Kidney (tissue), 14 donors: ENCODE data around the gene KSR1. TPM values are rescaled to one million over a fixed set of nuclear protein-coding genes. Genes with fewer than 3 reads are reported as not detected.
A peak's percentile ranks its signal among the peaks of the same experiment; 100 is the strongest.

Experiments used
- DNase-seq, 5 donors: peaks; one replicate each; pipeline ENCODE4 v3.0.0-alpha.2; 2013 to 2020
- FAIRE-seq: peaks from 2 replicates; lab custom pipeline; 2012; peaks lifted over from hg19 to GRCh38; lab: Jason Lieb, UNC
- H3K27ac ChIP-seq, 2 donors: one replicate each; pipeline ENCODE4 v1.7.0; 2013; ENCODE audit warnings: low read depth in 2 of 2, low read length in 2 of 2, inconsistent platforms in 1 of 2
- H3K27me3 ChIP-seq: one replicate; pipeline ENCODE4 v1.7.1; 2013; ENCODE audit warnings: low read length, inconsistent platforms; ENCODE audit not compliant: control insufficient read depth, insufficient read depth
- H3K36me3 ChIP-seq, 3 donors: one replicate each; pipeline versions ENCODE4 v1.7.0 to v1.7.1; 2013; ENCODE audit warnings: low read length in 3 of 3, control low read depth in 1 of 3, inconsistent platforms in 1 of 3; ENCODE audit not compliant: insufficient read depth in 3 of 3, control insufficient read depth in 2 of 3
- H3K4me1 ChIP-seq, 3 donors: one replicate each; pipeline versions ENCODE4 v1.7.0 to v1.7.1; 2013; ENCODE audit warnings: low read length in 3 of 3, inconsistent platforms in 1 of 3, low read depth in 1 of 3; ENCODE audit not compliant: control insufficient read depth in 2 of 3, insufficient read depth in 2 of 3
- H3K4me3 ChIP-seq, 3 donors: one replicate each; pipeline versions ENCODE4 v1.7.0 to v1.8.1; 2013; ENCODE audit warnings: low read length in 3 of 3, control low read depth in 1 of 3, inconsistent platforms in 1 of 3
- H3K9ac ChIP-seq, 3 donors: one replicate each; pipeline versions ENCODE4 v1.7.0 to v1.7.1; 2013; ENCODE audit warnings: low read length in 3 of 3, control low read depth in 1 of 3, inconsistent platforms in 1 of 3
- H3K9me3 ChIP-seq, 3 donors: one replicate each; pipeline versions ENCODE4 v1.7.0 to v1.7.1; 2013; ENCODE audit warnings: low read length in 3 of 3, control low read depth in 1 of 3, inconsistent platforms in 1 of 3; ENCODE audit not compliant: control insufficient read depth in 2 of 3, insufficient read depth in 1 of 3
- intact Hi-C: fragments of 100-400 bp; cut with DNase I; formaldehyde crosslinking; loops from one replicate; pipeline ENCODE4 v1.11.1; 2022
- polyA plus RNA-seq: library from polyadenylated mRNA; stranded (reverse); fragments of 350-450 nt; fragmentation: Illumina TruSeq; extraction: RNeasy Lipid Tissue Mini Kit (QIAGEN cat#74804); gene quantifications from one replicate; pipeline ENCODE4 v1.2.3, GENCODE V29; 2014; ENCODE audit warnings: low read depth, low replicate concordance; ENCODE audit not compliant: insufficient read depth
- total RNA-seq: library from RNA; stranded (reverse); fragmentation: NEBNext Ultra II Directional; extraction: Animal tissue kit (Norgen Biotek cat#: 25700); gene quantifications from one replicate; pipeline ENCODE4 v1.2.1, GENCODE V29; 2021
- TF ChIP-seq, protein P1 (sequence below): IDR thresholded peaks from 3 replicates; pipeline ENCODE4 v1.5.1; 2012; ENCODE audit warnings: mild to moderate bottlenecking, moderate library complexity, borderline replicate concordance; ENCODE audit not compliant: insufficient read depth; ENCODE audit errors: extremely low read depth
- donor health status: control.
- donor health status: control.
- donor health status: control.
- donor health status: control.
- donor health status: control.
- donor health status: DM: yes; HTN: yes; CAD: no.
- donor health status: Normal renal cell carcinoma (clear cell type).

Gene KSR1
- total and polyA plus RNA-seq, 2 donors from 2014 or later: 11.7 to 97.3 TPM

- Histone ChIP-seq H3K27ac (peak overlapping the region; percentile 26 to 28), H3K4me1 (peaks cover 0 to 31% (median 27%) of the 10 kb centered on the region in 3 donors), H3K9me3 (no peaks in the 10 kb centered on the region), H3K36me3 (no peaks in the 10 kb centered on the region), H3K27me3 (no peaks in the 10 kb centered on the region), H3K4me3 (no peak overlapping the region), H3K9ac (no peak overlapping the region)
- TF ChIP-seq, protein P1, sequence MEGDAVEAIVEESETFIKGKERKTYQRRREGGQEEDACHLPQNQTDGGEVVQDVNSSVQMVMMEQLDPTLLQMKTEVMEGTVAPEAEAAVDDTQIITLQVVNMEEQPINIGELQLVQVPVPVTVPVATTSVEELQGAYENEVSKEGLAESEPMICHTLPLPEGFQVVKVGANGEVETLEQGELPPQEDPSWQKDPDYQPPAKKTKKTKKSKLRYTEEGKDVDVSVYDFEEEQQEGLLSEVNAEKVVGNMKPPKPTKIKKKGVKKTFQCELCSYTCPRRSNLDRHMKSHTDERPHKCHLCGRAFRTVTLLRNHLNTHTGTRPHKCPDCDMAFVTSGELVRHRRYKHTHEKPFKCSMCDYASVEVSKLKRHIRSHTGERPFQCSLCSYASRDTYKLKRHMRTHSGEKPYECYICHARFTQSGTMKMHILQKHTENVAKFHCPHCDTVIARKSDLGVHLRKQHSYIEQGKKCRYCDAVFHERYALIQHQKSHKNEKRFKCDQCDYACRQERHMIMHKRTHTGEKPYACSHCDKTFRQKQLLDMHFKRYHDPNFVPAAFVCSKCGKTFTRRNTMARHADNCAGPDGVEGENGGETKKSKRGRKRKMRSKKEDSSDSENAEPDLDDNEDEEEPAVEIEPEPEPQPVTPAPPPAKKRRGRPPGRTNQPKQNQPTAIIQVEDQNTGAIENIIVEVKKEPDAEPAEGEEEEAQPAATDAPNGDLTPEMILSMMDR: no peak
- intact Hi-C loops: no loop called here
- peak in 1 of 5 donors; percentile 7 for DNase-seq
- FAIRE-seq: no peak
Measured at GRCh38 chr17:27566671-27567562, 110.7 kb downstream of the KSR1 start.

DNA sequence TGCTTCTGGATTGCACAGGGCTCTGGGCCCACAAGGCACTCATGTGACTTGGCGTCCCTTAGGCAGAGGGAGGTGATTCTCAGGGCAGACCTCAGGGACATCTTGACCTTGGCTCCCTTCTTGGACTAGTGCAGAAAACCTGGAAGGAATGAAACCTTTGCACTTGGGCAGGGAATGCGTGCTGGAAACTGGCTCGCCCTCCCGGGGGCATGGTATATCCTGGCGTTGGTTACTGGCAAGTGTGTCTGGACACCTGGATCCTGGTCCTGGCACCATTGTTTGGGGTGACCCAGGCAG, 111.3 kb downstream of the KSR1 start:
- Histone ChIP-seq H3K27me3 (no peaks in the 10 kb centered on the region), H3K4me1 (peaks cover 0 to 31% (median 27%) of the 10 kb centered on the region in 3 donors)

DNA sequence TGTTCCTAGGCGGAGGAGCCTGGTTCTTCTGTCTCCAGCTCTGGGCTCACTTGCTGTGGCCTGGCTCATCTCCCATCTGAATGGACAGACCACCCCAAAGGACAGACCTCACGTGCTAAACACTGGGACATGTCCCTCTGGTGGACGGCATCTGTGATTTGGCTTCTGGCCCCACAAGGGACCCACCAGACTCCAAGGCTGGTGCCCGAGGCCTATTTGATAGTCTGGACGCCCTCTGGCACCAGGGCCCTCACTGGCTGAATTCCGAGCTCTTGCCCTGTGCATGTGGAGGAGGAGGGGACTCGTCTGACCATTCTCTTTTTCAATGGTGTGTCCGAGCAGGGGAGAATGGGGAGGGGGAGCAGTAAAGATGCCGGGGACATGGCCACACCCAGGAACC, 112.0 kb downstream of the KSR1 start:
- peaks cover 0 to 31% (median 27%) of the 10 kb centered on the region in 3 donors for H3K4me1 ChIP-seq
- no peak overlapping the region for H3K9ac ChIP-seq
- TF ChIP-seq, protein P1: no peak
- H3K4me3 ChIP-seq: no peak overlapping the region
- H3K36me3 ChIP-seq: no peaks in the 10 kb centered on the region
- intact Hi-C loops: no loop called here
- peak overlapping the region in 1 of 2 donors; percentile 28 for H3K27ac ChIP-seq
- DNase-seq (peak in 1 of 5 donors; percentile 60), FAIRE-seq (no peak)
- no peaks in the 10 kb centered on the region for H3K27me3 ChIP-seq
- H3K9me3 ChIP-seq: no peaks in the 10 kb centered on the region

More for the DNA sequence above, 111.3 kb downstream of the KSR1 start:
- TF ChIP-seq, protein P1: no peak
- intact Hi-C loops: no loop called here
- Histone ChIP-seq H3K27ac (peak overlapping the region; percentile 25 to 74), H3K9me3 (no peaks in the 10 kb centered on the region), H3K36me3 (no peaks in the 10 kb centered on the region), H3K4me3 (no peak overlapping the region), H3K9ac (no peak overlapping the region)
- no peak for FAIRE-seq
- DNase-seq: peak in 1 of 5 donors; percentile 47
